ENCODE data around the gene HBD. TPM values are rescaled to one million over a fixed set of nuclear protein-coding genes. Genes with fewer than 3 reads are reported as not detected.

The HBD gene
- total and polyA plus RNA-seq, 12 donors, result 0.41 to 5.3 (median 0.73) TPM; not detected in 8

DNA sequence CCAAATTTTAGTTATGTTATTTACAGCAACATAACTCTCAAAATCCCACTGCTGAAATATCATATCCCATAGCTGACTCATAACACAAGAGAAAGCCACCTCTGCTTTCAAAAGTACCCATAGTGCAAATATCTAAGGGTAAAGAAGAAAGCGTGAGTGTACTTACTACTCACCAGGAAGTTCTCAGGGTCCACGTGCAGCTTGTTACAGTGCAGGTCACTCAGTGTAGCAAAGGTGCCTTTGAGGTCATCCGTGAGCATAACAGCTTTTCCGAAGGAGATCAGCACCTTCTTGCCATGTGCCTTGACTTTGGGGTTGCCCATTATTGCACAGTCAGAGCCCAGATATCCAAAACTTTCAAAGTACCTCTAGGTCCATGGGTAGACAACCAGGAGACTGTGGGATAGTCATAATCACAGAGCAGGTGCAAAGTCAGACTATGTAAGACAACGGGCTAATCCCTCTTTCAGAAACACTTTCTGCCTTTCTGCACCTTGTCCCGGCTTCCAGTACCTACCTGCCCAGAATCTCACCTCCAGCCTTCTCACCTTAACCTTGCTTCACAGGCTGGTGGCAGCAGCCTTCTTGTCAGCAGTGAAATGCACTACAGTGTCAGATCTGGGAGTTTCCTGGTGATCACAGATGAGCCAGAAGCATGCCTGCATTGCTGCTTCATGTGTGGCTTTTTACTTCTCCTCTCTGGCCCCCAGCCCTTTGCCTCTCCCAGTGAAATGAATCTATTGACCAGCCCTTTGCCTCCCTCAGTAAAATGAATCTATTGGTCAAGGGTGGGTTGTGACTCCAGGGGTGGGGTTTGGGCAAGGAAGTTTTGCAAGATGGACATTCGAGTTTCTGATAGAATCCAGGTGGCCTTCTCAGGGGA lies 8.9 kb upstream of the HBD start:
- DNase-seq (no peak), ATAC-seq (no peak)
- intact Hi-C loops (cut with DNase I), result no loop called here
- Histone ChIP-seq H3K36me3 (no peaks in the 10 kb centered on the region), H3K4me3 (no peak overlapping the region), H3K27ac (no peak overlapping the region), H3K9me3 (no peaks in the 10 kb centered on the region), H3K27me3 (peaks cover 0 to 8% (median 0%) of the 10 kb centered on the region in 7 donors), H3K4me1 (no peaks in the 10 kb centered on the region)
- TF ChIP-seq CTCF (IDR thresholded peaks at IDR 0.05), result no peak
- WGBS, 2 donors, result 69 to 74% methylated on average over 7 of the region's 7 CpGs

DNA sequence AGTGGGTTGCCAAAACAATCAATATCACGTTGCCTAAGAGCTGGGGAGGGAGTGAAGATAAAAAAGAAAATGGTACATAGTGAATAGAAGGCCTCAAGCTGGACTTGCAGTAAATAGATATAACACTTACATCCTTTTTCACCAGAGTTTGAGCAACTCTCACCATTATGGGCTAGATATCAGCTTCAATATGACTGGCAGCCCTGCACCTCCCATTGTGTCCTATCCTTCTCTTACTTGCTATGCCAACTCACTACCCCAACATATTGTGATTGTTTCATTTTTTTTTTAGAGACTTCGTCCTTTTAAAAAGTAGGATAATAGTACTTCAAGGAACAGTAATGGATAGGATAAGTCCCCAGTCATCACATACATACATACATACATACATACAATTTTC lies 7.9 kb upstream of the HBD start:
- no peak overlapping the region for H3K4me3 ChIP-seq
- no peaks in the 10 kb centered on the region for H3K9me3 ChIP-seq
- no peaks in the 10 kb centered on the region for H3K36me3 ChIP-seq
- H3K27me3 ChIP-seq, result peaks cover 0 to 8% (median 0%) of the 10 kb centered on the region in 7 donors
- intact Hi-C loops (cut with DNase I), result no loop called here
- H3K27ac ChIP-seq, result no peak overlapping the region
- ATAC-seq (no peak), DNase-seq (no peak)
- TF ChIP-seq CTCF (IDR thresholded peaks at IDR 0.05), result no peak
- no peaks in the 10 kb centered on the region for H3K4me1 ChIP-seq
- WGBS, 2 donors, result 59 to 63% methylated on average over 2 of the region's 2 CpGs

DNA sequence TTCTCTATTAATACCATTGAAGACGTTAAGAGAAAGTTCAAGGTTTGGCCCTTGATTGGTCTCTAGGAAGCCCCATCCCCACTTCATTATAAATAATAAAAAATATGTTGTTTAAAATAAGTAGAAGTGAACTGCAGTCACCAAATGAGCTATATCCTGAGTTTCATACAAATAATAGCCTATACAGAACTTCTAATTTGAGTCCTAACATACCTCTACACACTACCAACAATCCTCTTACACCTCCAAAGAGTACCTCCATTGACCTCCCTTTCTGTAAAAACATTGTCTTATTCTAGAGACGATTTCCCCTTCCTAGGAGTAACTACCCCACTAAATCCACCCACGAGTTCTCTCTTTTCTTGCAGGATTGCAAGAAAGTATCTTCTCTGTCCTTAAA lies 7.2 kb upstream of the HBD start:
- no peak for TF ChIP-seq CTCF (IDR thresholded peaks at IDR 0.05)
- DNase-seq (no peak), ATAC-seq (no peak)
- H3K4me3 ChIP-seq, result no peak overlapping the region
- no peak overlapping the region for H3K27ac ChIP-seq
- H3K4me1 ChIP-seq, result no peaks in the 10 kb centered on the region
- peaks cover 0 to 8% (median 0%) of the 10 kb centered on the region in 7 donors for H3K27me3 ChIP-seq
- WGBS, 2 donors, result 53 to 58% methylated on average over 3 of the region's 3 CpGs
- intact Hi-C loops (cut with DNase I), result no loop called here
- H3K36me3 ChIP-seq, result no peaks in the 10 kb centered on the region
- no peaks in the 10 kb centered on the region for H3K9me3 ChIP-seq

DNA sequence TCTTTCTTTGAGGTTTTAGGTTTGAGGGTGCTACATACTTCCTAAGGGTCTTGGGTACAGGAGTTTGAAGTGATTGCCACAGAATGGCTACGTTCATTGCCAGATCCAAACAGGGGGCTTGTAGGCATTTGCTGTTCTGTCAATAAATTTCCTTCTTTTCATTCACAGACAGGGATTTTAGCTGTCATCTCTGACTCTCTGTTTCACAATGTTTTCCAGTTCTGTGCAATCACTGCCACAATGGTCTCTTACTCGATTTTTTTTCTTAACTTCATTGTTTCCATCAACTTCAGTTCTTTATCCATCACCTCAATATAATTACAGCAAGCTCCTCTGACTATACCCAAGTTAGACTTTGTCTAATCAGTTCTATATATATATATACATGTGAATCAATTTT lies 6.2 kb upstream of the HBD start:
- no peak overlapping the region for H3K4me3 ChIP-seq
- intact Hi-C loops (cut with DNase I), result no loop called here
- TF ChIP-seq CTCF (IDR thresholded peaks at IDR 0.05), result no peak

More for the DNA sequence above, 6.2 kb upstream of the HBD start:
- Histone ChIP-seq H3K27ac (no peak overlapping the region), H3K4me1 (no peaks in the 10 kb centered on the region), H3K36me3 (no peaks in the 10 kb centered on the region), H3K9me3 (no peaks in the 10 kb centered on the region), H3K27me3 (peaks cover 0 to 8% (median 0%) of the 10 kb centered on the region in 7 donors)
- no peak for ATAC-seq
- no peak for DNase-seq
- 59 to 77% methylated on average over 2 of the region's 2 CpGs for WGBS, 2 donors
